ENCODE measurements around the gene WWP2.
"Not testable (repeated sequence)": the region's sequence is repeated elsewhere in the genome, so short reads cannot be mapped to it uniquely, and the experiment has no call there.

The WWP2 gene

DNA sequence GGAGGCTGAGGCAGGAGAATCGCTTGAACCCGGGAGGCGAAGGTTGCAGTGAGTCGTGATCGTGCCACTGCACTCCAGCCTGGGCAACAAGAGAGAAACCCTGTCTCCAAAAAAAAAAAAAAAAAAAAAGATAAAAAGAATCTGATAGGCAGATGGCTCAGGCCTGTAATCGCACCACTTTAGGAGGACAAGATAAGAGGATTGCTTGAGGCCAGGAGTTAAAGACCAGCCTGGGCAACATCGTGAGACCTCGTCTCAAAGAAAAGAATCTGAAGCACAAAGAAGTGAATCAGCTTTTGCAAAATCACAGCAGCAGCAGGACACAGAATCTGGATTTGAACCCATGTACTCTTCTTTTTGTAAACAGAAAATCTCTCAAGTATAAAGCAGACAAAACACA, 15.0 kb upstream of the WWP2 start:
- DNase-seq: no peak

DNA sequence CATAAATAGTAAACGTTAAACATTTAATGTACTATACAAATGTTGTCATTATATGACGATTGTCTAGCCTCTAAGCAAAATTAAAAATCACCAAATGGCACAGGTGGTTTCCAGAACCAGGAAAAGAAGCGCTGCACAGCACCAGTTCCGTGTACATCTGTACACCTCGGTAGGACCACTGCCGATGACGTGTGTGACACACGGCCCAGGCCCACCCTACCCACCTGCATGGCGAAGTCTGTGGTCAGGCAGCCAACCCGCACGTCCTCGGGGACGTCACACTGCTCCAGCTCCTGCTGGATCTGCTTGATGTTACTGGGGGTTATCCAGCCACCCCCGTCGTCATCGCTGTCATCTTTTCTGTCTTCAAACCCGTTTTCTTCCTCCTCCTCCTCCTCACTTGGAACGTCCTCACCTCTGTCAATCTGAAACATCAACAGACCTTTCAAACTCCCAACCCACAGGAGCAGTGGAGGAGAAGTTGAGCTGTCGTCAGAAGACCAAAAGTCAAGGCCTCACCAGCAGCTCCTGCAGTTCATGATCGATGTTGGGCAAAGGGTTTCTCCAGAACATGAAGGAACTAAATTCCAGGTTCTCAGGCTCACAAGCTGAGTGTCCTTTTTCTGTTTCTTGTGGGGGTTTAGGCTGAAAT, 13.3 kb upstream of the WWP2 start:
- no peak for DNase-seq

DNA sequence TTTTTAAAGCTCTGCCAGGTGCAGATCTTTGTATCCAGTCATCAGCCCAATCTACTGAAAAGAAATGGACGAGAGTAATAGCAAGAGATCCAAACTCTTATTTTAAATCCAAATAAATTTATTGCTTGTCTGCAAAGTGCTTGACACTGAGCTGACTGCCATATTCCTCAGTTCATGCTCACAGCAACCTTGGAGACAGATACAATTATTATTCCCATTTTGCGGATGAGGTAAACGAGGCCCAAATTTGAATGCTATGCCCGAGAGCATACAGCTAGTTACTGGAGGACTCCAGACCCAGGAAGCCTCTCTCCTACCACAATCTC, 8.0 kb upstream of the WWP2 start:
- no peak for DNase-seq

DNA sequence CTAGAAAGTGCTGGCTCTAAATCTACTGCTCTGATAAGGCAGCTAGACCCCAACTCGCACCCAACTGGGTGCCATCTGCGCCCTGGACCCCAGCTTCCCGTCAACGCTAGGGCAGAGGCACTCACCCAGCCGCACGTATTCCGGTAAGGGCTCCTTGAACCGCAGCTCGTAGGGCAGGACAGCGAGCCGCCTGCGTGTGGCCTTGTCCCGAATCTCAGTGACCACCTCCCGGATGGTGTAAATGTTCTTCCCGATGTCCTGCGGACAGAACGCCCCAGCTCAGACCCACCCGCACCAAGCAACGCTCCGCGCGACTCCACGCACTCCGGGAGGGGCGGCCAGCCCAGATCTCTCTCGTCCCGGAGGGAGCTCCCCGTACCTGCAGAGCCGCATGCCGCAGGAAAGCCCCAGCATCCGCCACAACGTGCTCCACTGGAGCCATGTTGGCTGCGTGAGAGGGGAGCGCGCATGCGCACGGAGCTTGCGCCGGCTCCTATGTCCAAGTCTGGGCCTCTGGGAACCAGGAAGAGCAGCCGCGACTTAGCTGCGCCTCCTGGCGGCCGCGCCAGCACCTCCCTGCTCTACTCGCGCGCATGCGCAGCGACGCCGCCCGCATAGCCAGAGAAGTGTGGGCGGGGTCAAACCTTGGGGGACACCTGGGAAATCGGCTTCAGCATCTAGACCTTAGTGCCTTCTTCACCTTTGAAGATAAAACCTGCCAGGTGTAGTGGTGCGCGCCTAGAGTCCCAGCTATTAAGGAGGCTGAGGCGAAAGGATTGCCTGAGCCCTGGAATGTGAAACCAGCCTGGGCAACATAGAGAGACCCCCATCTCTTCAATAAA, 7.4 kb upstream of the WWP2 start, which contains the start of gene NOB1:
Gene NOB1 (minus strand): TSS at position 458 of the 842 bp plus-strand sequence. CDS start 16 bp downstream, at position 442.
- DNase-seq: peak; percentile 98

DNA sequence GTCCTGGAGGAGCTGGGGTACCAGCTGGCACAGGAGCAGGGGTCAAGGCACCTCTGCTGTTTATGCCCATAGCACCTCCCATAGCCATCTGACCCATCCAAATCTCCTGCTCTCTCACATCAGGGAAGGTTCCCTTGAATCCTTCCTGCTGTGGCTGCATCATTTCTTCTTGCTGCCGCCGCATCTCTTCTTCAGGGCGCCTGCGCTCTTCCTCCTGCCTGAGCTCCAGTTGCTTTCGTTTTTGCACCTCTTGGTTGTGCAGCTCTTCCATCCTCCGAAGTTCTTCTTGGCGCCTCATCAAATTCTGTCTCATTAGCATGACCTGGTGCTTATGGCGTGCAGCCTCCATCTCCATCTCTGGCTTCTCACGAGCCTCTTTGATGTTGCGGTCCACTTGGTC, 5.4 kb upstream of the WWP2 start:
- DNase-seq: no peak

DNA sequence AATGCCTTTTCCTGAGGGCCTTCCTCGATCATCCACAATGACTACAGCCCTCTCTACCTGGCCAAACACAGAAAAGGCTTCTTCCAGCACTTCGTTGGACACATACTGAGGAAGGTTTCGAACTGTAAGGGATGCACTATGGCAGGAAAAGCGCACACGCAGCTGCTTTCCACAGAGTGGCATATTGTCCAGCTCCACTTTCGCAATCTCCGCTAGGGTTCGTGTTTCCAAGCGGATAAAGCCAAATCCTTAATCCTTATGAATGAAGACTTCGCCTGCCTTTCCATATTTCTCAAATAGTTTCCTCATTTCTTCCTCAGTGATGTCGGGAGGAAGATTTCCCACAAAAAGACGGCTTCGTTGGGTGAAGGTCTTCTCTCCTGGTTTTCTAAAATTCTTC, 4.8 kb upstream of the WWP2 start:
- not testable (repeated sequence) for DNase-seq

DNA sequence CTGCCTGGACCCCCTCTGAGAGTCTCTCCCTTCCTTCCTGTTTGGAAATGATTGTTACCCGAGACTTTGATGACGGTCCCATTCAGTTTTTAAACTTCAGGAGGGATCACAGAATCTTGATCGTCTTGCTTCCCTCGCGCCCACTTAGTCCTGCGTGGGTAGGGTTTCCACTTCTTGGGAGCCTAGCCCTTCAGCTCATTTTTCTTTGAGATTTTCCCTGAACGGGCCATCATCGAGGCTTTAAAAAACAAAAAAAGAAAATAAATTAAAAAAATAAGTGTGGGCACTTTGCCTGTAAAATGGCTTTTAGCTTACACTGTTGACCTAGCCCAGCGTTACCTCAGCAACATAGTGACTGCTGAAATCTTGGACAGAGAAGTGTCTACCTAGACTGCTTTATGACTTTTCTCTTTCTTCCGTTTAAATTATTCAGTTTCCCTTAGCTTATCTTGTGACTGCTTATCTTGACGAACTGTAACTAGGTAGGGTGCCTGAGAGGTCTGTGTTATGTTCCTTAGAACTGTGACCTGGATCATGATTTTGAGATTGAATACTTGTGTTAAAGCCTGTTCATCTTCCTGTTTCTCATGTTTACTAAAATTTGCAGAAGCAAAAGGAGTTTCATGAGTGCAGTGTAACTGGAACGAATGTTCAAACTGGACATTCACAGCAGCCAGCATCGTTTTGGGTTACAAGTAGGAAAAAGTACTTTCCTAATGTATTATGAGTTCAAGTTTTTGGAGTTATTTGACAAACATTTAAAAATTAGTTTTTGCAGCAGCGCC, 874 bp downstream of the WWP2 start:
- peak; percentile 40 for DNase-seq

DNA sequence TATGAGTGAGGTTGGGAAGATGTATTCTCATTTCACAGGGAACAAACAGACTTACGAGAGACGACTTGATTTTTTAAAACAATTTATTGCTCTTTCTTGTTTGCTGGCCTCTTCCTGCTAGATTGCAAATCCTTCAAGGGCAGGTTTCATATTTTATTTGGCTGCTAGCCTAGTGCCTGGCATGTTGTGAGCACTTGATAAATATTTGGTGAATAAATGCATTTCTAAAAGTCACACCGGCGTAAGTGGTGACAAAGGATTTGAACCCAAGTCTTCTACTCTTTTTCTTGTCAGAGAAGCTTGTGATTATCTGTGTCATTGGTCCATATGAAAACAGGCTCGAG, 1.4 kb downstream of the WWP2 start:
- DNase-seq: no peak

DNA sequence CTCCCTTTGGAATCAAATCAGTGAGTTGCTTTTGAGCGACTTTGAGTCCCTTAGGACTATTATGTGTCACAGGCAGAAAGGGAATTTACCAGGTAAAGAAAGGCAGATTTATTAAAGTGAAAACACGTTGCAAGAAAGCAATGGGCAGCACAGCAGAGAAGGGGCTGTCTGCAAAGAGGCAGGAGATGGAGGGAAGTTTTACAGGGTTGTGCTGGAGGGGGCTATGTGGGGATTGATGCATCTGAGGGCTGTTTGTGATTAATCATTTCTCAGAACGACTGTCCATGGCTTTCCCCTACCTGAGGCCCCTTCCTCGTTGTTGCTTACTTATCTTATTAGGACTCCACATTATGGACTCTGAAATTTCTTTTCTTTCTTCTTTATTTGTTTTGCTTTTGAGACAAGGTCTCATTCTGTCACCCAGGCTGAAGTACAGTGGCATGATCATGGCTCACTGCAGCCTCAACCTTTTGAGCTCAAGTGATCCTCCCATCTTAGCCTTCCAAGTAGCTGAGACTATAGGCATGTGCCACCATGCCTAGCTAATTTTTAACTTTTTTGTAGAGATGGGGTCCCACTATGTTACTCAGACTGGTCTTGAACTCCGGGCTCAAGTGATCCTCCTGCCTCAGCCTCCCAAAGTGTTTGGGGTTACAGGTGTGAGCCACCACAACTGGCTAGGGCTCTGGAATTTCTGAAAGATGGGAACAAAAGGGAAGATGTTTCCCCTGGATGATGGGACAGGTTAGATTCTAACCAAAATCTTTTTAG, 5.5 kb downstream of the WWP2 start:
- DNase-seq: no peak

DNA sequence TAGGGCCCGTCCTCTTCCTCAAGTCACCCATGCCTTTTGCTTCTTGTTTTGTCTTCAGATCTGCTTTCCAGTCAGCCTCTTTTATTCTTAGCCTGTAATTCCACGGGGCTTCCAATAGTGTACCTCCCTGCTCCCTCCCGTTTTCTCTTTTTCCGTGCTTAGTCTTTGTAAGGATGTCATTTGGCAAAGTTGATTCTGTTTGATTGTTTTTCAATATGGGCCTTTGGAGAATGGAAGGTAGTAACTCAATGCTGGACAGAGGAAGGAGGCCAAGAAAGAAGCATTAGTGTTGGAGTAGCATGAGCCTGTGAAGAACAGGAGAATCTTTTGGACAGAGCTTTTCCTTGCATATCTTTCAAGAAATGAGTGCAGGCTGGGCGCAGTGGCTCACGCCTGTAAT, 6.5 kb downstream of the WWP2 start:
- DNase-seq: no peak

DNA sequence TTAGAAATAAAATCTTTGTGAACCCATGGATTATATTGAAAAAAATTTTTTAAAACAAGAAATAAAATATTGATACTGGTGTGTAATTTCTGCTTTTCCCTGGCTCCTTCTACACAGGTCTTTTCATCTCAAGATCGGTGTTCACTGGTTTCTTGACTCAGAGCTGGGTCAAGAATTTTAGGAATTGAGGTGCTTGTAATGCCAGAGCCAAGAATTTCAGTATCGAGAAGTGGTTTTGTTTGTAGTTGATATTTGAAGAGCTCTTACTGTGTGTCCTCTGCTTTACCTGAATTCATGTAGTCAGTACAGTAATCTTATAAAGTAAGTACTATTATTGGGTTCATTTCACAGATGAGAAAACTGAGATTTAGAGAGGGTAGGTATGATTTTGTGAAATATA, 7.3 kb downstream of the WWP2 start:
- DNase-seq: no peak

DNA sequence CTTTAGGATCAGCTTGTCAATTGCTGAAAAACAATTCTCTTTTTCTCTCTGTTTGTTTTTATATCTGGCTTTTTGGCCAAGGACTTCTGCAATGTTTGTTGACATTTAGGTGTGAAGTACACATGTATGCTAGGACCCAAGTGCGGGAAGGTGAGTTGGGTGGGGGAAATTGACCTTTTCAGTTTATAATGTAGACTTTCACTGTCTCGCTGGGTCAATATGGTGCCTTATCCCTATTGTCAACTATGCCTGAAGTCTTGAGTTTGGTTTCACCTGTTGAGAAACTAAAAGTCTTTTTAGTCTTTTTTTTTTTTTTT, 9.5 kb downstream of the WWP2 start:
- no peak for DNase-seq

DNA sequence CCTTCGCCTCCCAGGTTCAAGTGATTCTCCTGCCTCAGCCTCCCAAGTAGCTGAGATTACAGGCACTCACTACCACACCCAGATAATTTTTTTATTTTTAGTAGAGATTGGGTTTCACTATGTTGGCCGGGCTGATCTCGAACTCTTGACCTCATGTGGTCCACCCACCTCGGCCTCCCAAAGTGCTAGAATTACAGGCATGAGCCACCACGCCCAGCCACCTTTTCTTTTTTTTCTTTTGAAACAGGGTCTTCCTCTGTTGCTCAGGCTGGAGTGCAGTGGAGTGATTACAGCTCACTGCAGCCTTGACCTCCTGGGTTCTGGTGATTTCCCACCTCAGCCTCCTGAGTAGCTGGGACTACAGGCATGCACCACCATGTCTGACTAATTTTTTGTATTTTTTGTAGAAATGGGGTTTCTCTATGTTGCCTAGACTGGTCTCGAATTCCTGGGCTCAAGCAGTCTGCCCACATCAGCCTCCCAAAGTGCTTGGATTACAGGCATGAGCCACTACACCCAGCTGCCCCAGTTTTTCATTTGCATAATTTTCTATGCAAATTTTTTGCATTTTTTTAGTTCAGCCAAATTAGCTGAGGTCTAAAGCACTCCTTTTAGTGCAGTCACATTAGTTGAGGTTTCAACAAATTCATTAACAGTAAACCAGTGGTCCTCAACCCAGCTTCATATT, 11.3 kb downstream of the WWP2 start:
- no peak for DNase-seq

DNA sequence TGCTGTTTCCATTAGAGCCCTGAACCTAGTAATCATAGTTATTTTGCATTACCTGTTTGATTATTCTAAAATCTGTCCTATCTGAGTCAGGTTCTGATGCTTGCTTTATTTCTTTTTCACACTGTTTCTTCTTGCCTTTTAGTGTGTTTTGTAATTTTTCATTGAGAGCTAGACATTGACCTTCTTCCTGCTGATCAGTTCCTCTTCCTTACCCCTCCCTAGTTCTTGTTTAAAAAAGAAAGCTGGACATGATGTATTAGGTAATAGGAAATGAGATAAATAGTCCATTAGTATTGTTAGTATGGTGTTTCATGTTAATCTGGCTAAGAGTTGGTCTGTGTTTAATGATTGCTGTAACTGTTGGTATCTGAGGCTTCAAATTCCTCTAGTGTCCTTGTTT, 13.4 kb downstream of the WWP2 start:
- DNase-seq: no peak

DNA sequence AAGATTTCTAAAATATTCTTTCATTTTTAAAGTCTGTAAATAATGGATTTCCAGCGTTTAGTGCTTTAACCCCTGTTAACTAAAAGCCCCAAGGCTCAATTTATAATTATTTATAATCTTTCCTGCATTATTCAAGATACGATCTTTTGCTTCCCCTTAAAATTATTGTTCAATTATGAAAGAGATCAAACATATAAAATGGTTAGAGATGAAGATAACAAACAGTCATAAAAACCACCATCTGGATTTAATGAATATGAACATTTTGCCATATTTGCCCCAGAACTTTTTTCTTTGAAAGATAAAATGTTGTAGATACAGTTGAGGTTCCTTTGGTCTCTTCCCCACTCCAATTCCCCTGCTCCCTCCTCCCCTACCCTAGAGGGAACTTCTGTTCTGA, 17.6 kb downstream of the WWP2 start:
- DNase-seq: no peak

DNA sequence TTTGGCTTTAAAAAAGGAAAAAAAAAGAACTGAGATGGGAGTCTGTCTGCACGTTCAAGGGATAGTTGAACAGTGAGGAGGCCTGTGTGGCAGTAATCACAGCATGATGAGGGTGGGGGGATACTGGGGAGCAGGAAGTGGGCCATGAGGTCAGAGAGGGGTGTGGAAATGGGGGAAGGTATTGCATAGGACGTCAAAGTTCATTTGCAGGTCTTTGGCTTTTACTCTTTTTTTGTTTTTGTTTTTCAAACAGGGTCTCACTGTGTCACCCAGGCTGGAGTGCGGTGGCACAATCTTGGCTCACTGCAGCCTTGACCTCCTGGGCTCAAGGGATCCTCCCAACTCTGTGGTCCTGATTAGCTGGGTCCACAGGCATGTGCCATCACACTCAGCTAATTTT, 19.0 kb downstream of the WWP2 start:
- no peak for DNase-seq

DNA sequence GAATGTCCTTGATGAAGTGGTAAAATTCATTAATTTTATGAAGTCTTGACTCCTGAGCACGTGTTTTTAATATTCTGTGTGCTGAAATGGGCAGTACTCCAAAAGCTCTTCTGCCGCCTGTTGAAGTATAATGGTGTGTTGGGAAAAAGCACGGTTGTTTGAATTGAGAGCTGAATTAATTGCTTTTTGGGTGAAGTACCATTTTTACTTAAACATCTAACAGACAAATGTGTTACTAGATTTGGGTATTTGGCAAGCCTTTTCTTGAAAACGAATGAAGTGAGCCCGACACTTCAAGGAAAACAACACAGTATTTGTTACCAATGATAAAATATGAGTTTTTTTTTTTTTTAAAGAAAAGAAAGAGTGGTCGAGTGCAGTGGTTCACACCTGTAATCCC, 22.5 kb downstream of the WWP2 start:
- DNase-seq: no peak

DNA sequence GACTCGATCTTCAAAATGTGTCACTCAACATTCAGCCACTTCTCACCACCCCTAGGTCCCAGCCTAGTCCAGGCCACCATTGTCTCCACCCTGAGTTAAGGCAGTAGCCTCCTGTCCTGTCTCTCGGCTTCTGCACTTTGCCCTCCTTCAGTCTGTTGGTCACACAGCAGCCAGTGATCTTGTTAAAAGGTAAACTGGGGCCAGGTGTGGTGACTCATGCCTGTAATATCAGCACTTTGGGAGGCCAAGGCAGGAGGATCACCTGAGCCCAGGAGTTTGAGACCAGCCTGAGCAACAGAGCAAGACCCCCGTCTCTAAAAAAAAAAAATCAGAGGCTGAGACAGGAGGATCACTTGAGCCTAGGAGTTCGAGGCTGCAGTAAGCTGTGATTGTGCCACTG, 25.8 kb downstream of the WWP2 start:
- DNase-seq: no peak

DNA sequence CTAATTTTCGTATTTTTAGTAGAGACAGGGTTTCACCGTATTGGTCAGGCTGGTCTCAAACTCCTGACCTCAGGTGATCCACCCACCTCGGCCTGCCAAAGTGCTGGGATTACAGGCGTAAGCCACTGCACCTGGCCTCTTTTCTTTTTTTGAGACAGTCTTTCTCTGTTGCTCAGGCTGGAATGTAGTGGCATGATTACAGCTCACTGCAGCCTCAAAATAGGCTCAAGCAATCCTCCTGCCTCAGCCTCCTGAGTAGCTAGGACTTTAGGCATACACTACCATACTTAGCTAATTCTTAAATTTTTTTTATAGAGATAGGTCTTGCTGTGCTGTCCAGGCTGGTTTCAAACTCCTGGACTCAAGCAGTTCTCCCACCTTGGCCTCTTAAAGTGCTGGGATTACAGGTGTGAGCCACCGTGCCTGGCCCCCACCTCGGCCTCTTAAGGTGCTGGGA, 29.3 kb downstream of the WWP2 start:
- DNase-seq: not testable (repeated sequence)

DNA sequence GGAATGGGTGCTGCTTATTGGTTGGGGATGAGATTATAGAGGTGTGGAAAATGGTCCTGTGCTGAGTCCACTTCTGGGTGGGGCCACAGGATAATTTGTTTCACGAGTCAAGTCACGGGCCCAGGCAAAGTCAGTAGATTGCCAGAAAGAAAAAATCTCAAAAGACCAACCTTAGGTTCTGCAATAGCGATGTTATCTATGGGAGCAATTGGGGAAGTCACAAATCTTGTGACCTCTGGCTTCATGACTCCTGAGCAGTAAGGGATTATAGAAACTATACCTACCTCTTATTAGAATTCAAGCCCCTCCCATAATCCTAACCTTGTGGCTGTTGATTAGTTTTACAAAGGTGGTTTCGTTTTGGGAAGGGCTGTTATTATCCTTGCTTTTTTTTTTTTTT, 31.4 kb downstream of the WWP2 start:
- DNase-seq: no peak

DNA sequence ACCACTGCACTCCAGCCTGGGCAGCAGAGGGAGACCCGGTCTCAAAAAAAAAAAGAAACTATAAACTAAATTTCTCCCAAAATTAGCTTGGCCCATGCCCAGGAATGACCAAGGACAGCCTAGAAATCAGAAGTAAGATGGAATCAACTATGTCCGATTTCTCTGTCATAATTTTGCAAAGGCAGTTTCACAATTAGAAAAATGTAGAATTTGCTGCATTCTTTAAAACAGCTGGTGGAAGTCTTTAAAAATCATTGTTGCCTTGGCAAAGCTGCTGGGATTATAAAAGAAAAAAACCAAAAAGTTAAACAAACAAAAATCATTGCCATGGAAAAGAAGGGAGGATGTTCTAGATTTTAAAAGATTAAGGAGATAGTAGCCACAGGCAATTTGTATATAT, 32.4 kb downstream of the WWP2 start:
- no peak for DNase-seq

DNA sequence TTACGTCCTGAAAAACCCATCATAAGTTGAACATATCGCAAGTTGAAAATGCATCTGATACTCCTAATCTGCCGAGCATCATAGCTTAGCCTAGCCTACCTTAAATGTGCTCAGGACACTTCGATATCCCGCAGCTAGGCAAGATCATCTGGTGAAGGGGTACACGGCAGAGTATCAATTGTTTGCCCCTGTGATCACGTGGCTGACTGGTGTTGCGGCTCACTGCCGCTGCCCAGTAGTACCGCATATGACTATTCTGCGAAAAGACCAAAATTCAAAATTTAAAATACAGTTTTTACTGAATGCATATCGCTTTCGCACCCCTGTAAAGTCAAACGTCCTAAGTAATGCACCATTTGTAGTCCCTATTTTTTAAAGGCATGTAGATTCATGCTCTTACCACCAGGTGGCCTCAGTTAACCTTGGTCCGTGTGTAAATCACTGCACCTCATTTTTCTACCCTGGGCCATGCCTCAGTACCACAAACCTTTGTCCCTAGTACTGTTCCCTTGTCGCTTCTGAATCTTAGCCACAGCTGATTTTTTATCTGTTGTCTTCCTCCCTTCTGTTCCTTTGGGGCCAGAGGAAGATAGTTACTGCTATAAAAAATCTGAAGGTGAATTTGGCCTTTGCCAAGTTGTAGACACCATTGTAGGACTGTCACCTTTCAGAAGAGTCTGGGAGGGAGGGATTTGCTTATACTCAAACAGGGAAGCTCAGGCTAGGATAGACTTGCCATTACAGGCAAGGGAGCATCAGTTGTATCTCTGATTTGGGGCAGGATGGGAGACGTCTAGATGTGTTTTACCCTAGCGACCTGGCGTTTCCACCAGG, 34.4 kb downstream of the WWP2 start:
- peak; percentile 43 for DNase-seq

Measured in CD4-positive, alpha-beta T cell treated with Interleukin-21 for 1 hour (primary cell).